ENCODE data around the gene WNK4. TPM values are rescaled to one million over a fixed set of nuclear protein-coding genes. Genes with fewer than 3 reads are reported as not detected.

Gene WNK4
- total and polyA plus RNA-seq, 9 of the 15 experiments (the other 6 are each of a cell fraction or from before 2014, with no cell fraction given) = 0.32 to 25.8 (median 4.5) TPM

GRCh38 chr17:42779936-42780850 is at the start of gene WNK4 (continued):
- TF ChIP-seq, protein P1, sequence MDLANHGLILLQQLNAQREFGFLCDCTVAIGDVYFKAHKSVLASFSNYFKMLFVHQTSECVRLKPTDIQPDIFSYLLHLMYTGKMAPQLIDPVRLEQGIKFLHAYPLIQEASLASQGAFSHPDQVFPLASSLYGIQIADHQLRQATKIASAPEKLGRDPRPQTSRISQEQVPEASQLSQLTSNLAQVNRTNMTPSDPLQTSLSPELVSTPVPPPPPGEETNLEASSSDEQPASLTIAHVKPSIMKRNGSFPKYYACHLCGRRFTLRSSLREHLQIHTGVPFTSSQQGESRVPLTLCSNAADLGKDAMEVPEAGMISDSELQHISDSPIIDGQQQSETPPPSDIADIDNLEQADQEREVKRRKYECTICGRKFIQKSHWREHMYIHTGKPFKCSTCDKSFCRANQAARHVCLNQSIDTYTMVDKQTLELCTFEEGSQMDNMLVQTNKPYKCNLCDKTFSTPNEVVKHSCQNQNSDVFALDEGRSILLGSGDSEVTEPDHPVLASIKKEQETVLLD (IDR thresholded peaks at IDR 0.05) = peak; percentile 88
- TF ChIP-seq DPF2 (IDR thresholded peaks at IDR 0.05) (peak; percentile 95), HDAC8 (tag; IDR thresholded peaks at IDR 0.05) (no peak), THAP7 (CRISPR knock-in tag; IDR thresholded peaks at IDR 0.05) (0 out of 2 replicates have a peak, but pooled peaks have one; percentile 28), TEAD1 (CRISPR knock-in tag; IDR thresholded peaks at IDR 0.05) (peak in 1 of 2 experiments; percentile 59; a peak in 1 of 4 replicates), CCAR2 (IDR thresholded peaks at IDR 0.05; ENCODE audit: low read depth, low read length) (no peak), MAZ (CRISPR knock-in tag; conservative IDR thresholded peaks at IDR 0.05 in 1 of 2, IDR thresholded peaks at IDR 0.05 in 1 of 2) (peak; percentile 64 to 74; a peak in 3 of 4 replicates), HDAC3 (IDR thresholded peaks at IDR 0.05; ENCODE audit: borderline replicate concordance, partially characterized antibody) (no peak), POLR3G (IDR thresholded peaks at IDR 0.05; ENCODE audit: extremely low read depth, insufficient read length, insufficient replicate concordance) (no peak), MEF2D (tag; conservative IDR thresholded peaks at IDR 0.05; ENCODE audit: low read depth) (no peak), TRIM24 (IDR thresholded peaks at IDR 0.05) (peak; percentile 70 to 72), RBM22 (IDR thresholded peaks at IDR 0.05; ENCODE audit: low read depth, low read length, poor library complexity, severe bottlenecking) (no peak), HIVEP1 (CRISPR knock-in tag; IDR thresholded peaks at IDR 0.05) (no peak)
- TF ChIP-seq, protein P2, sequence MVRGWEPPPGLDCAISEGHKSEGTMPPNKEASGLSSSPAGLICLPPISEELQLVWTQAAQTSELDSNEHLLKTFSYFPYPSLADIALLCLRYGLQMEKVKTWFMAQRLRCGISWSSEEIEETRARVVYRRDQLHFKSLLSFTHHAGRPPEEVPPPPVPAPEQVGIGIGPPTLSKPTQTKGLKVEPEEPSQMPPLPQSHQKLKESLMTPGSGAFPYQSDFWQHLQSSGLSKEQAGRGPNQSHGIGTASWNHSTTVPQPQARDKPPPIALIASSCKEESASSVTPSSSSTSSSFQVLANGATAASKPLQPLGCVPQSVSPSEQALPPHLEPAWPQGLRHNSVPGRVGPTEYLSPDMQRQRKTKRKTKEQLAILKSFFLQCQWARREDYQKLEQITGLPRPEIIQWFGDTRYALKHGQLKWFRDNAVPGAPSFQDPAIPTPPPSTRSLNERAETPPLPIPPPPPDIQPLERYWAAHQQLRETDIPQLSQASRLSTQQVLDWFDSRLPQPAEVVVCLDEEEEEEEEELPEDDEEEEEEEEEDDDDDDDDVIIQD (CRISPR knock-in tag; IDR thresholded peaks at IDR 0.05) = no peak
- TF ChIP-seq, protein P3, sequence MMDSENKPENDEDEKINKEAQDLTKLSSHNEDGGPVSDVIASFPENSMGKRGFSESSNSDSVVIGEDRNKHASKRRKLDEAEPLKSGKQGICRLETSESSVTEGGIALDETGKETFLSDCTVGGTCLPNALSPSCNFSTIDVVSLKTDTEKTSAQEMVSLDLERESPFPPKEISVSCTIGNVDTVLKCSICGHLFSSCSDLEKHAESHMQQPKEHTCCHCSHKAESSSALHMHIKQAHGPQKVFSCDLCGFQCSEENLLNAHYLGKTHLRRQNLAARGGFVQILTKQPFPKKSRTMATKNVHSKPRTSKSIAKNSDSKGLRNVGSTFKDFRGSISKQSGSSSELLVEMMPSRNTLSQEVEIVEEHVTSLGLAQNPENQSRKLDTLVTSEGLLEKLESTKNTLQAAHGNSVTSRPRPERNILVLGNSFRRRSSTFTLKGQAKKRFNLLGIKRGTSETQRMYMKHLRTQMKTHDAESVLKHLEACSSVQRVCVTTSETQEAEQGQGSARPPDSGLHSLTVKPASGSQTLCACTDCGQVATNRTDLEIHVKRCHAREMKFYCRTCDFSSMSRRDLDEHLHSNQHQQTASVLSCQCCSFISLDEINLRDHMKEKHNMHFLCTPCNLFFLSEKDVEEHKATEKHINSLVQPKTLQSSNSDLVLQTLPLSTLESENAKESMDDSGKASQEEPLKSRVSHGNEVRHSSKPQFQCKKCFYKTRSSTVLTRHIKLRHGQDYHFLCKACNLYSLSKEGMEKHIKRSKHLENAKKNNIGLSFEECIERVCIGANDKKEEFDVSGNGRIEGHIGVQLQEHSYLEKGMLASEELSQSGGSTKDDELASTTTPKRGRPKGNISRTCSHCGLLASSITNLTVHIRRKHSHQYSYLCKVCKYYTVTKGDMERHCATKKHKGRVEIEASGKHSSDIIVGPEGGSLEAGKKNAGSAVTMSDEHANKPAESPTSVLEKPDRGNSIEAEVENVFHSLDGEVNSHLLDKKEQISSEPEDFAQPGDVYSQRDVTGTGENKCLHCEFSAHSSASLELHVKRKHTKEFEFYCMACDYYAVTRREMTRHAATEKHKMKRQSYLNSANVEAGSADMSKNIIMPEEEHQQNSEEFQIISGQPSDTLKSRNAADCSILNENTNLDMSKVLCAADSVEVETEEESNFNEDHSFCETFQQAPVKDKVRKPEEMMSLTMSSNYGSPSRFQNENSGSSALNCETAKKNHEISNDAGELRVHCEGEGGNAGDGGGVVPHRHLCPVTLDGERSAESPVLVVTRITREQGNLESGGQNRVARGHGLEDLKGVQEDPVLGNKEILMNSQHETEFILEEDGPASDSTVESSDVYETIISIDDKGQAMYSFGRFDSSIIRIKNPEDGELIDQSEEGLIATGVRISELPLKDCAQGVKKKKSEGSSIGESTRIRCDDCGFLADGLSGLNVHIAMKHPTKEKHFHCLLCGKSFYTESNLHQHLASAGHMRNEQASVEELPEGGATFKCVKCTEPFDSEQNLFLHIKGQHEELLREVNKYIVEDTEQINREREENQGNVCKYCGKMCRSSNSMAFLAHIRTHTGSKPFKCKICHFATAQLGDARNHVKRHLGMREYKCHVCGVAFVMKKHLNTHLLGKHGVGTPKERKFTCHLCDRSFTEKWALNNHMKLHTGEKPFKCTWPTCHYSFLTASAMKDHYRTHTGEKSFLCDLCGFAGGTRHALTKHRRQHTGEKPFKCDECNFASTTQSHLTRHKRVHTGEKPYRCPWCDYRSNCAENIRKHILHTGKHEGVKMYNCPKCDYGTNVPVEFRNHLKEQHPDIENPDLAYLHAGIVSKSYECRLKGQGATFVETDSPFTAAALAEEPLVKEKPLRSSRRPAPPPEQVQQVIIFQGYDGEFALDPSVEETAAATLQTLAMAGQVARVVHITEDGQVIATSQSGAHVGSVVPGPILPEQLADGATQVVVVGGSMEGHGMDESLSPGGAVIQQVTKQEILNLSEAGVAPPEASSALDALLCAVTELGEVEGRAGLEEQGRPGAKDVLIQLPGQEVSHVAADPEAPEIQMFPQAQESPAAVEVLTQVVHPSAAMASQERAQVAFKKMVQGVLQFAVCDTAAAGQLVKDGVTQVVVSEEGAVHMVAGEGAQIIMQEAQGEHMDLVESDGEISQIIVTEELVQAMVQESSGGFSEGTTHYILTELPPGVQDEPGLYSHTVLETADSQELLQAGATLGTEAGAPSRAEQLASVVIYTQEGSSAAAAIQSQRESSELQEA (IDR thresholded peaks at IDR 0.05; ENCODE audit: low read depth) = no peak

Measured in K562 (cell line).